Keratinocyte (primary cell): ENCODE data around the gene EGFR.
"Not testable (repeated sequence)": the region's sequence is repeated elsewhere in the genome, so short reads cannot be mapped to it uniquely, and the experiment has no call there.

Source experiments
- CTCF ChIP-seq, 3 experiments: IDR thresholded peaks in 1 of 3; conservative IDR thresholded peaks in 1 of 3; optimal IDR thresholded peaks in 1 of 3; 2 replicates in 2 of 3; 3 replicates in 1 of 3; pipeline versions ENCODE3 to v1.5.1; 2011; ENCODE audit warnings: low read length in 3 of 3, mild to moderate bottlenecking in 3 of 3, moderate library complexity in 2 of 3, control low read depth in 1 of 3, inconsistent platforms in 1 of 3; ENCODE audit not compliant: insufficient read depth in 2 of 3; ENCODE audit errors: extremely low read depth in 1 of 3
- EZH2 ChIP-seq: IDR thresholded peaks from one replicate; pipeline ENCODE4 v1.6.1; 2012; ENCODE audit warnings: inconsistent platforms, mild to moderate bottlenecking, low read length, moderate library complexity

- TF ChIP-seq CTCF (optimal IDR thresholded peaks at IDR 0.05 in 1 of 3, IDR thresholded peaks at IDR 0.05 in 1 of 3, conservative IDR thresholded peaks at IDR 0.05 in 1 of 3; ENCODE audit: extremely low read depth in 1 of 3, insufficient read depth in 2 of 3, low read length in 3 of 3); EZH2: not testable (repeated sequence)
Observed at GRCh38 chr7:55035410-55035809, 16.6 kb downstream of the EGFR start.
